Neural cell (in vitro differentiated cells): Measurements from ENCODE around the gene EP400. TPM values are rescaled to one million over a fixed set of nuclear protein-coding genes. Genes with fewer than 3 reads are reported as not detected.

ENCODE experiments used
- H2AFZ ChIP-seq: fragments of 200-600, 300-800 bp; sonication (generic), shearing (Covaris generic); 2 replicates; pipeline ENCODE4 v1.6.0; 2014; ENCODE audit warnings: low read depth, mild to moderate bottlenecking, antibody characterized with exemption, low read length, moderate library complexity
- H3F3A ChIP-seq: fragments of 200-600 bp; shearing (Covaris generic); 2 replicates; pipeline ENCODE4 v1.6.1; 2016; ENCODE audit warnings: mild to moderate bottlenecking, moderate library complexity, mixed read lengths, antibody characterized with exemption, low read length; ENCODE audit not compliant: insufficient read depth, poor library complexity, severe bottlenecking
- H3K27ac ChIP-seq: fragments of 200-600, 300-800 bp; sonication (generic), shearing (Covaris generic); 2 replicates; pipeline ENCODE4 v1.5.1; 2014; ENCODE audit warnings: mild to moderate bottlenecking, low read length, moderate library complexity
- H3K27me3 ChIP-seq: fragments of 300-800, 200-600 bp; sonication (generic), shearing (Covaris generic); 2 replicates; pipeline ENCODE4 v1.6.0; 2014; ENCODE audit warnings: mild to moderate bottlenecking, low read depth, low read length, moderate library complexity; ENCODE audit not compliant: insufficient read depth
- H3K36me3 ChIP-seq: fragments of 300-800, 200-600 bp; sonication (generic), shearing (Covaris generic); 2 replicates; pipeline ENCODE4 v1.5.1; 2014; ENCODE audit warnings: mild to moderate bottlenecking, antibody characterized with exemption, low read length, moderate library complexity; ENCODE audit not compliant: insufficient read depth
- H3K4me2 ChIP-seq: fragments of 300-800, 200-600 bp; sonication (generic), shearing (Covaris generic); 2 replicates; pipeline ENCODE4 v1.6.0; 2014; ENCODE audit warnings: mild to moderate bottlenecking, low read length
- H3K4me3 ChIP-seq: fragments of 300-800, 200-600 bp; sonication (generic), shearing (Covaris generic); 2 replicates; pipeline ENCODE4 v1.5.1; 2014; ENCODE audit warnings: mild to moderate bottlenecking, low read length, moderate library complexity
- H3K79me2 ChIP-seq: fragments of 200-600 bp; shearing (Covaris generic); replicated peaks from 2 replicates; pipeline ENCODE4 v1.6.0; 2014; ENCODE audit warnings: mild to moderate bottlenecking, low read length, moderate library complexity; ENCODE audit not compliant: insufficient read depth
- H3K9ac ChIP-seq: fragments of 300-800, 200-600 bp; sonication (generic), shearing (Covaris generic); 2 replicates; pipeline ENCODE4 v1.6.1; 2016; ENCODE audit warnings: mild to moderate bottlenecking, low read length, mixed read lengths
- H3K9me2 ChIP-seq: fragments of 200-600 bp; shearing (Covaris generic); 2 replicates; pipeline ENCODE4 v1.6.1; 2016; ENCODE audit warnings: mild to moderate bottlenecking, low read length, mixed read lengths; ENCODE audit not compliant: insufficient read depth
- H3K9me3 ChIP-seq: fragments of 200-600, 300-800 bp; sonication (generic), shearing (Covaris generic); 2 replicates; pipeline ENCODE4 v1.6.1; 2016; ENCODE audit warnings: mild to moderate bottlenecking, mixed run types, low read length, moderate library complexity, mixed read lengths
- H4K20me1 ChIP-seq: fragments of 200-600 bp; shearing (Covaris generic); 2 replicates; pipeline ENCODE4 v1.6.1; 2016; ENCODE audit warnings: mild to moderate bottlenecking, mixed run types; ENCODE audit not compliant: insufficient read depth
- EP300 ChIP-seq: fragments of 450-650 bp; conservative IDR thresholded peaks from 2 replicates; pipeline ENCODE4 v1.6.1; 2014; ENCODE audit warnings: antibody characterized with exemption, mild to moderate bottlenecking, moderate library complexity; ENCODE audit not compliant: poor library complexity, severe bottlenecking
- EZH2 ChIP-seq: fragments of 200-600, 300-800 bp; shearing (Covaris generic), sonication (generic); IDR thresholded peaks from 2 replicates; pipeline ENCODE4 v1.6.1; 2014; ENCODE audit warnings: antibody characterized with exemption, low read length, borderline replicate concordance, mild to moderate bottlenecking; ENCODE audit not compliant: insufficient read depth, poor library complexity, severe bottlenecking
- MXI1 ChIP-seq: fragments of 450-650 bp; conservative IDR thresholded peaks from 2 replicates; pipeline ENCODE4 v1.6.1; 2014; ENCODE audit warnings: antibody characterized with exemption, mild to moderate bottlenecking; ENCODE audit not compliant: poor library complexity, severe bottlenecking
- POLR2AphosphoS5 ChIP-seq: IDR thresholded peaks from 2 replicates; pipeline ENCODE4 v1.6.1; 2012
- RAD21 ChIP-seq: fragments of 450-650 bp; conservative IDR thresholded peaks from 2 replicates; pipeline ENCODE4 v1.6.1; 2014; ENCODE audit warnings: antibody characterized with exemption, mild to moderate bottlenecking, moderate library complexity
- SMC3 ChIP-seq: fragments of 450-650 bp; conservative IDR thresholded peaks from 2 replicates; pipeline ENCODE4 v1.6.1; 2014; ENCODE audit warnings: antibody characterized with exemption, mild to moderate bottlenecking, moderate library complexity; ENCODE audit not compliant: poor library complexity
- TAF1 ChIP-seq: IDR thresholded peaks from 2 replicates; pipeline ENCODE4 v1.6.1; 2012; ENCODE audit warnings: low read depth
- polyA plus RNA-seq: library from polyadenylated mRNA; depleted of rRNA; stranded (reverse); fragments of >200 nt; gene quantifications from 2 replicates; pipeline ENCODE4 v1.2.3, GENCODE V29; 2014
- TF ChIP-seq, protein P1 (sequence below): IDR thresholded peaks from 2 replicates; pipeline ENCODE4 v1.6.1; 2012; ENCODE audit warnings: borderline replicate concordance
- TF ChIP-seq, protein P2 (sequence below): fragments of 450-650 bp; IDR thresholded peaks from 2 replicates; pipeline ENCODE4 v1.5.1; 2014; ENCODE audit warnings: antibody characterized with exemption, mild to moderate bottlenecking, moderate library complexity; ENCODE audit not compliant: poor library complexity, severe bottlenecking

EP400 gene
- polyA plus RNA-seq, 1 donor from 2014 or later = 19.4 TPM

GRCh38 chr12:132065609-132066344 is 116.0 kb downstream of the EP400 start:
- Histone ChIP-seq H3K4me3 (no peak overlapping the region), H3K4me2 (no peak overlapping the region), H4K20me1 (no peaks in the 10 kb centered on the region), H3F3A (no peaks in the 10 kb centered on the region), H3K9me2 (no peaks in the 10 kb centered on the region), H3K79me2 (no peaks in the 10 kb centered on the region), H3K9ac (no peak overlapping the region), H2AFZ (no peak overlapping the region), H3K27ac (no peak overlapping the region), H3K36me3 (no peaks in the 10 kb centered on the region), H3K27me3 (no peaks in the 10 kb centered on the region), H3K9me3 (no peaks in the 10 kb centered on the region)
- TF ChIP-seq, protein P1, sequence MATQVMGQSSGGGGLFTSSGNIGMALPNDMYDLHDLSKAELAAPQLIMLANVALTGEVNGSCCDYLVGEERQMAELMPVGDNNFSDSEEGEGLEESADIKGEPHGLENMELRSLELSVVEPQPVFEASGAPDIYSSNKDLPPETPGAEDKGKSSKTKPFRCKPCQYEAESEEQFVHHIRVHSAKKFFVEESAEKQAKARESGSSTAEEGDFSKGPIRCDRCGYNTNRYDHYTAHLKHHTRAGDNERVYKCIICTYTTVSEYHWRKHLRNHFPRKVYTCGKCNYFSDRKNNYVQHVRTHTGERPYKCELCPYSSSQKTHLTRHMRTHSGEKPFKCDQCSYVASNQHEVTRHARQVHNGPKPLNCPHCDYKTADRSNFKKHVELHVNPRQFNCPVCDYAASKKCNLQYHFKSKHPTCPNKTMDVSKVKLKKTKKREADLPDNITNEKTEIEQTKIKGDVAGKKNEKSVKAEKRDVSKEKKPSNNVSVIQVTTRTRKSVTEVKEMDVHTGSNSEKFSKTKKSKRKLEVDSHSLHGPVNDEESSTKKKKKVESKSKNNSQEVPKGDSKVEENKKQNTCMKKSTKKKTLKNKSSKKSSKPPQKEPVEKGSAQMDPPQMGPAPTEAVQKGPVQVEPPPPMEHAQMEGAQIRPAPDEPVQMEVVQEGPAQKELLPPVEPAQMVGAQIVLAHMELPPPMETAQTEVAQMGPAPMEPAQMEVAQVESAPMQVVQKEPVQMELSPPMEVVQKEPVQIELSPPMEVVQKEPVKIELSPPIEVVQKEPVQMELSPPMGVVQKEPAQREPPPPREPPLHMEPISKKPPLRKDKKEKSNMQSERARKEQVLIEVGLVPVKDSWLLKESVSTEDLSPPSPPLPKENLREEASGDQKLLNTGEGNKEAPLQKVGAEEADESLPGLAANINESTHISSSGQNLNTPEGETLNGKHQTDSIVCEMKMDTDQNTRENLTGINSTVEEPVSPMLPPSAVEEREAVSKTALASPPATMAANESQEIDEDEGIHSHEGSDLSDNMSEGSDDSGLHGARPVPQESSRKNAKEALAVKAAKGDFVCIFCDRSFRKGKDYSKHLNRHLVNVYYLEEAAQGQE = no peak
- TF ChIP-seq, protein P2, sequence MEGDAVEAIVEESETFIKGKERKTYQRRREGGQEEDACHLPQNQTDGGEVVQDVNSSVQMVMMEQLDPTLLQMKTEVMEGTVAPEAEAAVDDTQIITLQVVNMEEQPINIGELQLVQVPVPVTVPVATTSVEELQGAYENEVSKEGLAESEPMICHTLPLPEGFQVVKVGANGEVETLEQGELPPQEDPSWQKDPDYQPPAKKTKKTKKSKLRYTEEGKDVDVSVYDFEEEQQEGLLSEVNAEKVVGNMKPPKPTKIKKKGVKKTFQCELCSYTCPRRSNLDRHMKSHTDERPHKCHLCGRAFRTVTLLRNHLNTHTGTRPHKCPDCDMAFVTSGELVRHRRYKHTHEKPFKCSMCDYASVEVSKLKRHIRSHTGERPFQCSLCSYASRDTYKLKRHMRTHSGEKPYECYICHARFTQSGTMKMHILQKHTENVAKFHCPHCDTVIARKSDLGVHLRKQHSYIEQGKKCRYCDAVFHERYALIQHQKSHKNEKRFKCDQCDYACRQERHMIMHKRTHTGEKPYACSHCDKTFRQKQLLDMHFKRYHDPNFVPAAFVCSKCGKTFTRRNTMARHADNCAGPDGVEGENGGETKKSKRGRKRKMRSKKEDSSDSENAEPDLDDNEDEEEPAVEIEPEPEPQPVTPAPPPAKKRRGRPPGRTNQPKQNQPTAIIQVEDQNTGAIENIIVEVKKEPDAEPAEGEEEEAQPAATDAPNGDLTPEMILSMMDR = no peak
- TF ChIP-seq EZH2 = no peak
- TF ChIP-seq SMC3 = no peak
- TF ChIP-seq MXI1 = no peak
- no peak for TF ChIP-seq POLR2AphosphoS5
- TF ChIP-seq EP300 = no peak
- no peak for TF ChIP-seq TAF1
- no peak for TF ChIP-seq RAD21

DNA sequence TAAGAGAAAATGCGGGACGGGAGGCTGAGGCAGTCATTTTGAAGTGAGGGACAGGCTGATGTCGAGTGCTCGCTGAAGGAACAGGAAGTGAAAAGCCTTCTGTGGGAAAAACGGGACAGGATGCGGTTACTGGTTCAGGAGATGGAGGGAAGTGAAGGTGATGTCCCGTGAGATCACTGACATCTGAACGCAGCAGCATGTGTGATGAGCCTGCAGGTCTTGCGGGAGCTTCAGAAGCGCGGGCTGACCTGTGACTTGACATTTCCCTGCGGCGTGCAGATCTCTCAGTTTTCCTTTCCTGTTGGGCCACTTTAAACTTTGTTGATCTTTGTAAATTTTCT is 116.6 kb downstream of the EP400 start:
- H3K4me2 ChIP-seq = no peak overlapping the region
- no peak overlapping the region for H3K4me3 ChIP-seq
- no peaks in the 10 kb centered on the region for H3F3A ChIP-seq
- H3K27ac ChIP-seq = no peak overlapping the region
- H3K9me2 ChIP-seq = no peaks in the 10 kb centered on the region
- no peaks in the 10 kb centered on the region for H3K9me3 ChIP-seq
- H3K36me3 ChIP-seq = peaks cover 2% of the 10 kb centered on the region
- no peak overlapping the region for H3K9ac ChIP-seq
- H3K79me2 ChIP-seq = no peaks in the 10 kb centered on the region
- no peak overlapping the region for H2AFZ ChIP-seq
- H4K20me1 ChIP-seq = no peaks in the 10 kb centered on the region
- TF ChIP-seq TAF1 = no peak
- TF ChIP-seq, protein P2 = no peak
- no peak for TF ChIP-seq EP300
- no peak for TF ChIP-seq RAD21
- TF ChIP-seq EZH2 = no peak
- TF ChIP-seq, protein P1 = no peak
- no peak for TF ChIP-seq MXI1
- TF ChIP-seq SMC3 = no peak
- no peak for TF ChIP-seq POLR2AphosphoS5
- no peaks in the 10 kb centered on the region for H3K27me3 ChIP-seq
